Muscle layer of duodenum (tissue), 2 donors: ENCODE results near the gene COQ2.
A peak's percentile ranks its signal among the peaks of the same experiment; 100 is the strongest.
"Not testable (repeated sequence)": the region's sequence is repeated elsewhere in the genome, so short reads cannot be mapped to it uniquely, and the experiment has no call there.

Experiments used
- H3K27ac ChIP-seq: one replicate; pipeline ENCODE4 v1.7.0; 2013; ENCODE audit warnings: mild to moderate bottlenecking, low read length
- H3K27me3 ChIP-seq: one replicate; pipeline ENCODE4 v1.7.0; 2013; ENCODE audit warnings: low read depth, mild to moderate bottlenecking, control low read depth, low read length
- H3K36me3 ChIP-seq, 2 donors: one replicate each; pipeline ENCODE4 v1.7.0; 2013; ENCODE audit warnings: low read length in 2 of 2, control low read depth in 1 of 2, mild to moderate bottlenecking in 1 of 2; ENCODE audit not compliant: insufficient read depth in 2 of 2, control insufficient read depth in 1 of 2
- H3K4me1 ChIP-seq, 2 donors: one replicate each; pipeline ENCODE4 v1.7.0; 2013; ENCODE audit warnings: low read length in 2 of 2, mild to moderate bottlenecking in 2 of 2, control low read depth in 1 of 2, moderate library complexity in 1 of 2; ENCODE audit not compliant: insufficient read depth in 2 of 2, control insufficient read depth in 1 of 2
- H3K4me3 ChIP-seq, 2 donors: one replicate each; pipeline ENCODE4 v1.7.0; 2013; ENCODE audit warnings: low read length in 2 of 2, low read depth in 1 of 2, mild to moderate bottlenecking in 1 of 2
- H3K9me3 ChIP-seq, 2 donors: one replicate each; pipeline ENCODE4 v1.7.0; 2013; ENCODE audit warnings: low read length in 2 of 2, control low read depth in 1 of 2, mild to moderate bottlenecking in 1 of 2; ENCODE audit not compliant: control insufficient read depth in 1 of 2
- donor health status: healthy.

Gene COQ2

DNA sequence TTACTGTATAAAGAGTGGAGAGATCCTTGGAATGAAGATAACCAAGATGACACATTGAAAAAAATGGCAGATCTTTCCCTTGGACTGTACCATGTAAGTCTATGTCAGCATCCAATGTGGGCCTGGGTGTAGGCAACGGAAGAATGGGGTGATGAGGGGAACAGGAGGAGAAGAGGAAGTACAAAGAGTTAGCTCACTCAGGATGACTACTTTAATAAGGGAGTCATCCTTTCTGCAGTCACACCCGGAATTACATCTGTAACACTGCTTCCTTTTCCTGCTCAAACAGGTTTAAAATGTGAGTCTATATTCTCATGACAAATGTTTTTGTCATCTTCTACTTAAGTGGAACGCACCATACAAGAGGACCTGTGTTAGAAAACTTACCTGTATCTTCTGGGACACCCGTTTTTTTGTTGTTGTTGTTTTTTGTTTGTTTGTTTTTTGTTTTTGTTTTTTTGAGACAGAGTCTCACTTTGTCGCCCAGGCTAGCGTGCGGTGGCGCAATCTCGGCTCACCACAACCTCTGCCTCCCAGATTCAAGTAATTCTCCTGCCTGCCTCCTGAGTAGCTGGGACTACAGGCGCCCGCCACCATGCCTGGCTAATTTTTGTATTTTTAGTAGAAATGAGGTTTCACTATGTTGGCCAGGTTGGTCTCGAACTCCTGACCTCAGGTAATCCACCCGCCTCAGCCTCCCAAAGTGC, 32.0 kb upstream of the COQ2 start:
- no peaks in the 10 kb centered on the region for H3K36me3 ChIP-seq
- no peaks in the 10 kb centered on the region for H3K27me3 ChIP-seq
- H3K9me3 ChIP-seq, result no peaks in the 10 kb centered on the region
- no peak overlapping the region for H3K27ac ChIP-seq
- no peak overlapping the region for H3K4me3 ChIP-seq
- H3K4me1 ChIP-seq, result no peaks in the 10 kb centered on the region

DNA sequence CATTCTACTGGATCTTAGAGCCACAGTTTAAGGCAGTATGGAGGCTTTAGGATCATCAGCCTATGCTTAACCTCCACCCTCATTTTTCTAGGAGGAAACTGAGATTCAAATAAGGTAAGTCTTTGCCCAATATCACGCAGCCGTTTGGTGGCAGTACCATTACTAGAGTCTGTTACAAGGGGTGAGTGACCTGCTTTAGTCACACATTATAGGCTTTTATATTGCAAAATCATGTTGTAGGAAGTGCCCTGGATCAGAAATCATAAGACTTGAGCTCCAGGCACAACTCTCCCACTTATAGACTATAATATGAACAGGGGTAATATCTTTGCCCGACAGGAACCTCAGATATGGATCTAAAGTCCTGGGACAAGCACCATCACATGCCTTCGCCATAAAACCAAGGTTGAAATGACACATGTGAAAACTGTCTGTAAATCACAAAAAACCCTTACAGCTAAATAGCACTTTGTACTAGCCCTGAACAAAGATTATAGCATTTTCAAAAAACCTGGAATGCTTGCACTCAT, 30.8 kb upstream of the COQ2 start:
- no peaks in the 10 kb centered on the region for H3K4me1 ChIP-seq
- H3K27me3 ChIP-seq, result no peaks in the 10 kb centered on the region
- no peaks in the 10 kb centered on the region for H3K9me3 ChIP-seq
- no peak overlapping the region for H3K4me3 ChIP-seq
- no peaks in the 10 kb centered on the region for H3K36me3 ChIP-seq
- H3K27ac ChIP-seq, result no peak overlapping the region

DNA sequence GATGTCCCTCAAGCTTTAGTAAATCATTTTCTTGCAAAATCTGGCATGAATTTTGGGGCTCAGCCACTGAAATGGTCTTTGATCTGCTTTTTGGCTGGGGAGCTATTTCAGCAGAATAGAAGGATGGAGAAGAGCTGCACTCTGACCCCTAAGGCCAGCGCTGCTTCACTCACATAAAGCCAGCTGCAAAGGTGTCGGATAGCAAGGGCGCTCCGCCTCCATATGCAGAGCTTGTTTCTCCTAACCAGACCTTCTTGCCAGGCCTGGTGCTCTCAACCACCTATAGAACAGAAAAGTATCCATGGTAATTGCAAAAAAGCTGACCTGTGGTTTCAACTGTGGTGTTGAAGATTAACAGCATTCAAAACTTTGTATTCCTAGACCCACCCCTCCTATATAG, 24.1 kb upstream of the COQ2 start:
- Histone ChIP-seq H3K27ac (no peak overlapping the region), H3K27me3 (no peaks in the 10 kb centered on the region), H3K4me1 (no peaks in the 10 kb centered on the region), H3K4me3 (no peak overlapping the region), H3K36me3 (no peaks in the 10 kb centered on the region), H3K9me3 (no peaks in the 10 kb centered on the region)

DNA sequence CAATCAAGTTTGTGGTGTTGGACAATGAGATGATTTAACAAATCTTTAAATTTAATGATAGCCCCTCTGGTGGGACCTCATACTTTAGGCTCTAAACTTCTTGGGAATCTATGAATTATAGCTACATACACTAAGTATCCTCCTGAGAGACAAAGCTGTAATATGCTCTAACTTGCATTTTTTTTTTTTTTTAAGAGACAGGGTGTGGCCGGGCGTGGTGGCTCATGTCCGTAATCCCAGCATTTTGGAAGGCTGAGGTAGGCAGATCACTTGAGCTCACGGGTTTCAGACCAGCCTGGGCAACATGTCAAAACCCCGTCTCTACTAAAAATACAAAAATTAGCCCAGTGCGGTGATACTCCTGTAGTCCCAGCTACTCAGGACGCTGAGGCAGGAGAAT, 23.3 kb upstream of the COQ2 start:
- H3K4me3 ChIP-seq, result no peak overlapping the region
- H3K27me3 ChIP-seq, result no peaks in the 10 kb centered on the region
- no peaks in the 10 kb centered on the region for H3K4me1 ChIP-seq
- no peak overlapping the region for H3K27ac ChIP-seq
- H3K36me3 ChIP-seq, result no peaks in the 10 kb centered on the region
- no peaks in the 10 kb centered on the region for H3K9me3 ChIP-seq

DNA sequence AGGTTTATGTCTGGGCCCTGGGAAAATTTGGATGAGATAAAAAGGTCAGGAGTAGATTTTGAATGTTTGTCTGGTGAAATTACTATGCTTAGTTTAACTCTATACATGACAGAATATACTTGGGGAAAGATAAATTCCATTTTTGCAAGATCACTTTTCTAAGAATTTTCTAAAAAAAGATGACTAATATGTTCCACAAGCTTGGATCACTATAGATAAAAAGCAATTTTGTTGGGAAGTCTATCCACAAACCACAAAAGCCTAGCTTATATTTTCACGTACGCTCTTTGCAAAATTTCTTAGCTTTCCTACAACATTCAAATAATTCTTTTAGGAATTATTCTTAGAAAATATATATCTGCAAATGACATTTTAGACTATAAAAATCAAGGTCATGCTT, 20.6 kb upstream of the COQ2 start:
- Histone ChIP-seq H3K9me3 (no peaks in the 10 kb centered on the region), H3K4me3 (no peak overlapping the region), H3K27me3 (no peaks in the 10 kb centered on the region), H3K4me1 (no peaks in the 10 kb centered on the region), H3K27ac (no peak overlapping the region), H3K36me3 (no peaks in the 10 kb centered on the region)

DNA sequence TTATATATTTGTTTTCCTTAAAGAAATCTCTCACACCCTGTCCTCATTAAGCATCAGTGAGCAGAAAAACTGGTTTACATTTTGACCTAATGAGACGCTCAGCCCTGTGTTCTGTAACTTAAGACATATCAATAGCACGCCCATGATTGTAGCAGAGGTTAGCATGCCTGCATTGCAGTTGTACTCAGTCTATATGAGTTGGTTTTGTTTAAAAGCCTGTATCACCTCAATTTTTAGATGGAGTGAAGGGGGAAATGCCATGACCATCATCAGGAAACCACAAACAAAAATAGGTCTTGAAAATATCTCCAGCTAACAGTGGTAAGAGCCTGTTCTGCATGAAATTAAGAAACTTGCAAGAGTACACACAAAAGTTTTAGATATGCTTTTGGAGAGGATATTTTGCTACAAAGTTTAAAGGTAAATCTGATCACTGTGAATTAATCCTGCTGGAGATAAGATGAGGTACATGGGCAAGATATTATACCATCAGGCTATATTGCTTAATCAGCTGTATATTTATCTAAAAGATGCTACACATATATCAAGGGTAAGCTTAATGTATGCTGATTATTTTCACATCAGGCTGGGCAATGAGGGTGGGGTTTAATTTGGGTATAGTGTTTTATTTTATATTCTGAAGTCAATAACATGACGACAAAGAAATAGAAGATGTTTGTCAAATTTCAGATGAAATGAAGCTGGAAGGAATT, 13.1 kb upstream of the COQ2 start:
- H3K4me1 ChIP-seq, result no peaks in the 10 kb centered on the region
- H3K9me3 ChIP-seq, result no peaks in the 10 kb centered on the region
- no peak overlapping the region for H3K27ac ChIP-seq
- no peaks in the 10 kb centered on the region for H3K36me3 ChIP-seq
- H3K4me3 ChIP-seq, result no peak overlapping the region
- no peaks in the 10 kb centered on the region for H3K27me3 ChIP-seq

DNA sequence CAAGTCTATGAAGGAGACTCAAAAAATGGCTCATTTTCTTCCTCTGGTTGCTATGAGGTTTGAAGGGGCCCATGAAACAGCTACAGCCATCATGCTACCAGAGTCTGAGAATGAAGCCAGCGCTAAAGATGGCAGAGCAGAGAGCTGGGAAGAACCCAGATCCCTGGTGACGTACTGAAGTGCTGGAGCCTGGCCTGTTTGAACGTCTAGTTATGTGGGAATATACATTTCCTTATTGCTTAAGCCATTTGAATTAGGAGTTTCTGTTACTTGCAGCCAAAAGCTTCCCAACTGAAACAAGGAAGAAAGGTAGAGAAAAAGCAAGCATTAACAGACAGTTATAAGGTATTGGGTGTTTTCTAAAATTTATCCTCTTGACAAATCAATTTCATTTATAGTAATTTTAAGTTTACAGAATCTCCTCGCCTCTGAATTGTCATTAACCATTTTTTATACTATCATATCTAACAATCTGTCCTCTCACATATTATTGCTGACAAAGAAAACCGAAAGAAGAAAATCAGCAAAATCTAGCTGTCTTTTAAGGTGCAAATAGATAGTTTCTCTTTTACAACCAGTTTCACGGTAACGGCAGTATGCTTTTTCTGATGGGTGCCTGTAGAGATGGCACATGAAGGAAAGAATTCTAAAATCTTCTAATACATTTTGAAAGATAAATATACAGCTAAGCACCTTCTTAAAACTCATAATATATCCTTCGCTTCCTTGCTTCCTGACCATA, 8.9 kb upstream of the COQ2 start:
- no peak overlapping the region for H3K27ac ChIP-seq
- no peak overlapping the region for H3K4me3 ChIP-seq

DNA sequence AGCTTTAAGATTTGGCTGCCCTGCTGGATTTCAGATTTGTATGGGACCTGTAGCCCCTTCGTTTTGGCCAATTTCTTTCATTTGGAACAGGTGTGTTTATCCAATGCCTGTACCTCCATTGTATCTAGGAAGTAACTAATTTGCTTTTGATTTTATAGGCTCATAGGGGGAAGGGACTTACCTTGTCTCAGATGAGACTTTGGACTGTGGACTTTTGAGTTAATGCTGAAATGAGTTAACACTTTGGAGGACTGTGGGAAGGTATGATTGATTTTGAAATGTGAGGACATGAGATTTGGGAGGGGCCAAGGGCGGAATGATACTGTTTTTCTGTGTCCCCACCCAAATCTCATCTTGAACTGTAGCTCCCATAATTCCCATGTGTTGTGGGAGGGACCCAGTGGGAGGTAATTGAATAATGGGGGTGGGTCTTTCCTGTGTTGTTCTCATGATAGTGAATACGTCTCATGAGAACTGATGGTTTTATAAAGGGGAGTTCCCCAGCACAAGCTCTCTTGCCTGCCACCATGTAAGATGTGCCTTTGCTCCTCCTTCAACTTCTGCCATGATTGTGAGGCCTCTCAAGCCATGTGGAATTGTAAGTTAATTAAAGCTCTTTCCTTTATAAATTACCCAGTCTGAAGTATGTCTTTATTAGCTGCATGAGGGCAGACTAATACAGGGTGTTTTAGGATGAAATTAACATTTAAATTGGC, 5.6 kb upstream of the COQ2 start:
- not testable (repeated sequence) for H3K36me3 ChIP-seq, H3K27me3 ChIP-seq, H3K27ac ChIP-seq, H3K9me3 ChIP-seq, H3K4me1 ChIP-seq, H3K4me3 ChIP-seq

More for the DNA sequence above, 8.9 kb upstream of the COQ2 start:
- Histone ChIP-seq H3K27me3 (no peaks in the 10 kb centered on the region), H3K36me3 (no peaks in the 10 kb centered on the region), H3K9me3 (no peaks in the 10 kb centered on the region), H3K4me1 (no peaks in the 10 kb centered on the region)

DNA sequence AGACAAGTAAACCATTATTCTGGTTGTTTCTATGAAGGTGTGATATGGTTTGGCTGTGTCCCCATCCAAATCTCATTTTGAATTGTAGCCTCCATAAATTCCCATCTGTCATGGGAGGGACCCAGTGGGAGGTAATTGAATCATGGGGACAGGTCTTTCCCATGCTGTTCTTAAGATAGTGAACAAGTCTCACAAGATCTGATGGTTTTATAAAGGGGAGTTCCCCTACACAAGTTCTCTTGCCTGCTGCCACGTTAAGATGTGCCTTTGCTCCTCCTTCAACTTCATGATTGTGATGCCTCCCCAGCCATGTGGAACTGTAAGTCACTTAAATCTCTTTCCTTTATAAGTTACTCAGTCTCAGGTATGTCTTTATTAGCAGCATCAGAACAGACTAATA, 3.8 kb upstream of the COQ2 start:
- not testable (repeated sequence) for H3K4me1 ChIP-seq, H3K4me3 ChIP-seq, H3K36me3 ChIP-seq, H3K27ac ChIP-seq, H3K9me3 ChIP-seq, H3K27me3 ChIP-seq

DNA sequence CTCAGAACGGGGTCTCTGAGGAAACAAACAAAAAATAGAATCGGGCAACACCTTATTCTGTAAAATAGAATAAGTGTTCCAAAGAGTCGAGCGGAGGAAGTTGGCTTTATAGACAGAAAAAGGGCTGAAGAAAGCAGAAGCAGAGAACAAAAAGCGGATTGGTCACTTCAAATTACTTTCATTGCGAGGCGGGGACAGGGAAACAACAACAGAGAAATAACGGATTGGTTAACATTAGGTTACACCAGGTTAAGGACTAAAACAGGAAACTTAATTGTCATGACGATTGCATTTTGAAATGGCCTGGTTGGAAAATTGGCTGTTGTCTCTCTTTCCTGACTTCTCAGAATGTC, 433 bp upstream of the COQ2 start:
- H3K4me3 ChIP-seq, result peak overlapping the region; percentile 73 to 93
- H3K36me3 ChIP-seq, result no peaks in the 10 kb centered on the region

DNA sequence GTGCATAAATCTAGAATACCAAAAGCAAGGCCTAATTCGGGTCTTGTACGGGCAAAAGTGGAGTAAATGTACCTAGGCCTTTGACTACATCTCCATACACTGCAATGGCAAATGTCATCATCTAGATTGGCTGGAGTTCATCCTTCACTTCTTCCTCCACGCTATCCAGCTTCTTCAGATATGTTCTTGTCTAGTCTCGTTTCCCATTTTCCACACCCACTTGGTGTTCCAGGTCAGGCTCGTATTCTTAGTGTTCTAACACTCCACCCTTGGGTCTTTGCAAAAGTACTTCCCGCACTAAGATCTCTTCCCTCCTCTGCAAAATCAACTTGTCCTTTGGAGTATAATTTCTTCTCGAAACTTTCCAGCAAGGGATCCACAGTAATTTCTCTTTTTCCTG, 1.4 kb downstream of the COQ2 start:
- H3K36me3 ChIP-seq, result no peaks in the 10 kb centered on the region
- no peak overlapping the region for H3K4me3 ChIP-seq
- no peak overlapping the region for H3K27ac ChIP-seq
- H3K9me3 ChIP-seq, result no peaks in the 10 kb centered on the region
- no peaks in the 10 kb centered on the region for H3K27me3 ChIP-seq
- H3K4me1 ChIP-seq, result peaks cover 0 to 9% of the 10 kb centered on the region in 2 donors

More for the DNA sequence above, 433 bp upstream of the COQ2 start:
- H3K9me3 ChIP-seq, result no peaks in the 10 kb centered on the region
- peak overlapping the region; percentile 97 for H3K27ac ChIP-seq
- no peaks in the 10 kb centered on the region for H3K27me3 ChIP-seq
- peaks cover 0 to 9% of the 10 kb centered on the region in 2 donors for H3K4me1 ChIP-seq
